Renal cortical epithelial cell (primary cell): ENCODE data around the gene KIF19. TPM values are rescaled to one million over a fixed set of nuclear protein-coding genes. Genes with fewer than 3 reads are reported as not detected.
"Not testable (repeated sequence)": the region's sequence is repeated elsewhere in the genome, so short reads cannot be mapped to it uniquely, and the experiment has no call there.

Experiments
- DNase-seq: peaks from one replicate; pipeline ENCODE4 v3.0.0-alpha.2; 2011; ENCODE audit warnings: low read depth
- total RNA-seq: library from RNA; depleted of rRNA; stranded (reverse); fragments of >200 nt; gene quantifications from 2 replicates; pipeline ENCODE4 v1.2.3, GENCODE V29; 2014

KIF19 gene
- not detected in 2 replicates for total RNA-seq

GRCh38 chr17:74325743-74326379, at the start of gene KIF19:
TSS of gene KIF19 (plus strand) at chr17:74326226. CDS start at chr17:74326350, 124 bp downstream.
- DNase-seq, result no peak

- no peak for DNase-seq
Measured at GRCh38 chr17:74276541-74277009, 49.5 kb upstream of the KIF19 start.

DNA sequence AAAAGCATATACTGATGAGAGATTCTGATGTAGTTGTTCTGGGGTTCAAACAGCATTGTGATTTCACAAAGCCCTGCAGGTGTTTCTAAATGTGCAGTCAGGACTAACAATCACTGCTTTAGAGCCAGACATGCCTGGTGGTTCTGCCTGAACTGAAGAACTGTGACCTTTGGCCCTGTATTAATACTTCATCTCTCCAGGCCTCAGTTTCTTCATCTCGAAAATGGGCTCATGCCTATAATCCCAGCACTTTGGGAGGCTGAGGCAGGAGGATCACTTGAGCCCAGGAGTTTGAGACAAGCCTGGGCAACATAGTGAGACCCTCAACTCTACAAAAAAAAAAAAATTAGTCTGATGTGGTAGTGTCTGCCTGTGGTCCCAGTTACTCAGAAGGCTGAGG, 48.1 kb upstream of the KIF19 start:
- DNase-seq, result no peak

- DNase-seq, result not testable (repeated sequence)
Measured at GRCh38 chr17:74279617-74280016, 46.4 kb upstream of the KIF19 start.

DNA sequence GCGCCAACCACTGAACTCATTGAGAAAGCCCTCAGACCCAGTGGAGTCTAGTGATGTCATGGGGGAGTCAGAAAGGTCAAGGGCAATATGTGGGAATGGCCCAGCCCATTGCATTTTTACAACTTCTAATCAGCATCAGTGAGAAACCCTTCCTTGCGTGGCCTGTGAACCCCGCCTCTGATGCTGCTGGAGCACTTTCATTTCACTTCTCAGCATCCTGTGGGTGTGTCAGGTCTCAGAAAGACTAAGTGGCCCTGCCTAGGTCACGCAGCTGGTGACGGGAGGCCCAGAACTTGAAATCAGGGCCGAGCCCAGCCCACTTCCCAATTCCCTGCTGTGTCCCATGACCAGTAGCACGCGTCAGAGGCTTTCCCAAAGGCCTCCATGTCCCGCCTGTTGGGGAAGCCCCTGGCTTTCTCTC, 45.9 kb upstream of the KIF19 start:
- no peak for DNase-seq

GRCh38 chr17:74281799-74282198, 44.2 kb upstream of the KIF19 start:
- no peak for DNase-seq

- DNase-seq, result not testable (repeated sequence)
Measured at GRCh38 chr17:74282274-74282586, 43.8 kb upstream of the KIF19 start.

GRCh38 chr17:74282587-74283370, 43.2 kb upstream of the KIF19 start:
- no peak for DNase-seq

DNA sequence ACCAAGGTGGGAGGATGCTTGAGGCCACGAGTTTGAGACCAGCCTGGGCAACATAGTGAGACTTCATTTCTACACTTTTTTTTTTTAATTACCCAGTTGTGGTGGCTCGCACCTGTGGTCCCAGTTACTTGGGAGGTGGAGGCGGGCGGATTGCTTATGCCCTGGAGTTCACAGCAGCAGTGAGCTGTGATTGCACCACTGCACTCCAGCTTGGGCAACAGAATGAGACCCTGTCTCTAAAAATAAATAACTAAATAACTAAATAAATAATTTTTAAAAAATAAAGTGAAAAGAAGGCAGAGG, 42.7 kb upstream of the KIF19 start:
- DNase-seq, result no peak

GRCh38 chr17:74287031-74287602, 38.9 kb upstream of the KIF19 start:
- no peak for DNase-seq

DNA sequence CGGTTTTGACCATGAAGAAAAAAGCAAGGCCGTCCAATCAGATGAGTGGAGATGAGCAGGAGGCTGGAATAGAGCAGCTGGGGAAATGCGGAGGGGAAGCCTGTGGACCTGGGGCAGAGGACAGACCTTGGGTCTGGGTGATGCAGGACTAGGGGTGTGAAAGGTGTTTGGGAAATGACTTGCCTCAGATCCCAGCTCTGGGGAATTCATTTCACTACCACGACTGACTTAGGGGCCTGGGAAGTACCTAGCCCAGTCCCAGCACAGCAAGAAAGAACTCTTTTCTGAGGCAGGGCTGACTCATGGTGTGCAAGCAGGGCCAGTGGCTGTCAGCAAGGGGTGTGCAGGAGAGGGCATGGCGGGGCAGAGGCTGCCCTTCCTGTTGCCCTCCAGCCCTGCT, 37.2 kb upstream of the KIF19 start:
- DNase-seq, result no peak

- no peak for DNase-seq
Measured at GRCh38 chr17:74289688-74290087, 36.3 kb upstream of the KIF19 start.

GRCh38 chr17:74290340-74290739, 35.7 kb upstream of the KIF19 start:
- DNase-seq, result no peak

DNA sequence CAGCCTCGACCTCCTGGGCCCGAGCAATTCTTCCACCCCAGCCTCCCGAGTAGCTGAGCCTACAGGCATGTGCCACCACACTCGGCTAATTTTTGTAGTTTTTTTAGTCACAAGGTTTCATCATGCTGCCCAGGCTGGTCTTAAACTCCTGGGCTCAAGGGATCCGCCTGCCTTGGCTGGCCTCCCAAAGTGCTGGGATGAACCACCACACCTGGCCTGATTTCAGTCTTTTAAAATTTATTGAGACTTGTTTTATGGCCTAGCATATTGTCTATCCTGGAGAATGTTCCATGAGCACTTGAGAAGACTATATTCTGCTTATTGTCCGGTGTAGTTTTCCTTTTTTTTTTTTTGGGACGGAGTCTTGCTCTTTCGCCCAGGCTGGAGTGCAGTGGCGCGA, 33.5 kb upstream of the KIF19 start:
- DNase-seq, result no peak

DNA sequence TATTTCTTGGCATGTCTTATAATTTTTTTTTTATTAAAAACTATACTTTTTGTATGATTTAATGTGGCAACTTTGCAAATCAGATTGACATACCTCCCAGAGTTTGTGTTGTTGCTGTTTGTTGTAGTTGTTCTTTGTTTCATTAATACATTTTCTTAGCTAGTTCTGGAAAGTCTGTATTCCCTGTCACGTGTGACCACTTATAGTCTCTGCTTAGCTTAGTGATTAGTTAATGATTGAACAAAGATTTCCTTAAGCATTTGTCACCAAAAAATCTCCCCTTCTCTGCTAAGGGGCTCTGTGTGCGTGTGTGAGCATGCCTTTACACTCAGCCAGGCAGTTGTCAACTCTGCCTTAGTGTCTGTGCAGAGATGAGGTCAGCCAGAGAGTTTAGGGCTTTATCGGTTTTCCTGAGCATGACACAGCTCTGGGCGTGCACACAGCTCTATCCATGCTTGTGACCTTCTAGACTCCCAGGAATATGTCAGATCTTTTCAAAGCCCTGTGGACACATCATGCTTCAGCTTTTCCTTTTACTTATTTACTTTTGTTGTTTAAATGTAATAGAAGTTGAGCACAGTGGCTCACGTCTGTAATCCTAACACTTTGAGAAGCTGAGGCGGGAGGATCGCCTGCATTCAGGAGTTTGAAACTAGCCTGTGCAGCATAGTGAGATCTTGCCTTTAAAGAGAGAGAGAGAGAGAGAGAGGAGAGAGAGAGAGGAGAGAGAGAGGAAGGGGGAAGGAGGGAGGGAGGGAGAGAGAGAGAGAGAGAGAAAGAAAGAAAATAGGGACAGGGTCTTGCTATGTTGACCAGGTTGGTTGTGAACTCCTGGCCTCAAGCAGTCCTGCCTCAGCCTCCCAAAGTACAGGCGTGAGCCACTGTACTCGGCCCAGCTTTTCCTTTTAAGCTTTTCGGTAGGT, 30.1 kb upstream of the KIF19 start:
- DNase-seq, result peak; percentile 7

DNA sequence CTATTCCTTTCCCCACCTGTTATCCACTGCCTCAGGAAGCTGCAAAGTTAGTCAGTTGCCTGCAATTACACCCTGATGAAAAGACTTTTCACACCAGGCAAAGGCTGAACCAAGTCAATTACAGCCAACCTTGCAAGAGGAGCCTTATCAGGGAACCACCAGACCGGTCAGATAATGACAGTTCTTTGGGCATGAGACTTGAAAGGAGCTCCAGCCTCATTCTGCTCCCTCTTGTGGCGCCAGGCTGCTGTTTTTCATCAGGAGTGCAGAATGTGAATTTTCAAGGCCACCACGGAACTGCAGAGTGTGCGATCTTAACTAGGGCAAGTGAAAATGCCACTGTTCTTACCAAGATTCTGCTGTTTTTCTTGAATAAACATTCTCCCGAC, 29.5 kb upstream of the KIF19 start:
- DNase-seq, result peak; percentile 23

DNA sequence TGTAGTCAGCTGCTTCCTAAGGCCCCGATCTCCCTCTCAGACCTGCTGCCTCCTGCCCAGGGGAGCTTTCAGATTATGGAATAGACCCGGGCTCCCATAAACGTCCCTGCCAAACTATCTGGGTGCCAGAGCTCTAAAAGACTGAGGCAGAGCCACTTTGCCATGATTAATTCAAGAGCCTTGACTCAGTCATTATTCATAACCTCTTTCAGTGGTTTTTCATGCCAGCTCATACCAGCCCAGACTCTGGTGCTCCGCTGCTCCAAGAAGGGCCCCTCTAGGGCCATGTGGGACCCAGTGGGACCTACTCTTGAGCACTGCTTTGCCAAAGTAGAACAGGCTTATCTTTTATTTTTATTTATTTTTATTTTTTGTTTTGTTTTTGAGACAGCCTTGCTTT, 28.1 kb upstream of the KIF19 start:
- no peak for DNase-seq

- no peak for DNase-seq
Measured at GRCh38 chr17:74298778-74299177, 27.2 kb upstream of the KIF19 start.

GRCh38 chr17:74299226-74300009, 26.6 kb upstream of the KIF19 start:
- no peak for DNase-seq

- peak; percentile 20 for DNase-seq
Measured at GRCh38 chr17:74303305-74303704, 22.7 kb upstream of the KIF19 start.

GRCh38 chr17:74304184-74304583, 21.8 kb upstream of the KIF19 start:
- DNase-seq, result no peak
